Measurements from ENCODE around the gene TYMS. TPM values are rescaled to one million over a fixed set of nuclear protein-coding genes. Genes with fewer than 3 reads are reported as not detected.

The TYMS gene
- total and polyA plus RNA-seq, 2 donors (not counting 3 experiments of a cell fraction or from before 2014, with no cell fraction given), result 136 to 200 TPM

- no peak overlapping the region for H3K27ac ChIP-seq (ENCODE audit: insufficient read depth, low read depth, low read length)
- no peak overlapping the region for H2AFZ ChIP-seq (ENCODE audit: low read depth, low read length)
- H3K36me3 ChIP-seq (ENCODE audit: control insufficient read depth in 2 of 2, extremely low read depth in 1 of 2, insufficient read depth in 2 of 2, low read length in 2 of 2), result peaks cover 18 to 30% of the 10 kb centered on the region in 2 experiments
- no peaks in the 10 kb centered on the region for H3K9me3 ChIP-seq (replicated peaks; ENCODE audit: control insufficient read depth, insufficient read depth, low read length)
- dilution Hi-C loops (cut with MboI; ENCODE audit: extremely low pct_ligation_motif_present, low sequenced_read_pairs) (no loop called here), intact Hi-C loops (cut with micrococcal nuclease) (no loop called here)
- no peak for DNase-seq (ENCODE audit: low read depth, low spot score)
- H3K27me3 ChIP-seq (ENCODE audit: control insufficient read depth in 2 of 2, insufficient read depth in 2 of 2, low read length in 2 of 2), result no peaks in the 10 kb centered on the region
- no peak for TF ChIP-seq CTCF (IDR thresholded peaks at IDR 0.05; ENCODE audit: extremely low read depth in 1 of 2, insufficient read depth in 1 of 2, low read depth in 1 of 2, low read length in 2 of 2)
- TF ChIP-seq, protein P1, sequence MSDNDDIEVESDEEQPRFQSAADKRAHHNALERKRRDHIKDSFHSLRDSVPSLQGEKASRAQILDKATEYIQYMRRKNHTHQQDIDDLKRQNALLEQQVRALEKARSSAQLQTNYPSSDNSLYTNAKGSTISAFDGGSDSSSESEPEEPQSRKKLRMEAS (IDR thresholded peaks at IDR 0.05; ENCODE audit: insufficient read depth, insufficient read length), result no peak
- TF ChIP-seq FOS (IDR thresholded peaks at IDR 0.05; ENCODE audit: borderline replicate concordance, insufficient read depth, low read length), result no peak
- TF ChIP-seq EZH2 (IDR thresholded peaks at IDR 0.05; ENCODE audit: borderline replicate concordance, low read depth, low read length, severe bottlenecking), result no peak
- TF ChIP-seq JUN (IDR thresholded peaks at IDR 0.05; ENCODE audit: borderline replicate concordance, insufficient read depth, insufficient read length, low read depth), result no peak
- TF ChIP-seq POLR2AphosphoS5 (IDR thresholded peaks at IDR 0.05; ENCODE audit: insufficient read depth, low read depth, low read length), result no peak
- no peak for TF ChIP-seq POLR2A (IDR thresholded peaks at IDR 0.05; ENCODE audit: low read depth, low read length)
- TF ChIP-seq GATA2 (IDR thresholded peaks at IDR 0.05; ENCODE audit: insufficient read depth, insufficient read length, low read depth, low read length), result no peak
- no peak for TF ChIP-seq MYC (IDR thresholded peaks at IDR 0.05; ENCODE audit: low read depth, low read length)
- H3K79me2 ChIP-seq (ENCODE audit: control insufficient read depth, insufficient read depth, low read length), result peaks cover 19% of the 10 kb centered on the region
- no peaks in the 10 kb centered on the region for H3K4me1 ChIP-seq (ENCODE audit: control insufficient read depth, extremely low read depth, insufficient read depth, low read length)
- BruUV-seq (replicated peaks), result no TSS peak
- ChIA-PET CTCF (no interaction called here), POLR2A (no interaction called here)
- H4K20me1 ChIP-seq (replicated peaks; ENCODE audit: control insufficient read depth, extremely low read depth, insufficient read depth, low read length), result no peaks in the 10 kb centered on the region
- H3K9ac ChIP-seq (replicated peaks; ENCODE audit: extremely low read depth, insufficient read depth, low read length), result no peak overlapping the region
- no peaks in the 10 kb centered on the region for H3K9me1 ChIP-seq (replicated peaks; ENCODE audit: control insufficient read depth, extremely low read depth, insufficient read depth, low read length)
- no peak overlapping the region for H3K4me2 ChIP-seq (ENCODE audit: insufficient read depth, low read length)
- no peak overlapping the region for H3K4me3 ChIP-seq (replicated peaks in 1 of 3; ENCODE audit: insufficient read depth in 1 of 3, low read depth in 1 of 3, low read length in 3 of 3)
- no peak for FAIRE-seq
Measured at GRCh38 chr18:671405-671804, 14.0 kb downstream of the TYMS start.
